HG03039 (cell line): ENCODE results near the gene SYCE1L.
A peak's percentile ranks its signal among the peaks of the same experiment; 100 is the strongest.
"Not testable (repeated sequence)": the region's sequence is repeated elsewhere in the genome, so short reads cannot be mapped to it uniquely, and the experiment has no call there.

Experiments used
- ATAC-seq: cut with Tn5 transposase; IDR thresholded peaks from one replicate; pipeline ENCODE4 v1.9.1; 2021; ENCODE audit warnings: mild to moderate bottlenecking, moderate library complexity; ENCODE audit not compliant: unreplicated experiment

SYCE1L gene

DNA sequence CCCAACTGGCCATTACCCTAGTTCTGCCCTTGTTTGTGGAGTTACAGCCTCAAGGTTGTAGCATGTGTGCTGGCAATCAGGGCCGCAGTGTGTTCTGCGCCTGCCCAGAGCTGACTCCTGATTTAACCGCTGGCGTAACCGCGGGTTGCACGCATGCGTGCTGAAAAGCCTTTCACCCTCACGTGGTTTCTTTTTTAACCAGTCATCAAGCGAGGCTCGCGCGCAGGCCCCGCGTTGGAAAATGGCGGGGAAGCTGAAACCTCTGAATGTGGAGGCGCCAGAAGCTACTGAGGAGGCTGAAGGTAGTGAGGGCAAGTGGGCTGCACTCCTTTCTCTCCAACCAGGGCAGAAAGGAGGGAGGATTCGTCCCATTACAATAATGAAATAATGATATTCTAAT lies at the start of gene SYCE1L:
Gene SYCE1L (plus strand): TSS at position 198 of the 400 bp plus-strand sequence. CDS start 44 bp downstream, at position 242.
- ATAC-seq: no peak

- ATAC-seq: no peak
Observed at GRCh38 chr16:77157346-77158058, 41.7 kb upstream of the SYCE1L start.

DNA sequence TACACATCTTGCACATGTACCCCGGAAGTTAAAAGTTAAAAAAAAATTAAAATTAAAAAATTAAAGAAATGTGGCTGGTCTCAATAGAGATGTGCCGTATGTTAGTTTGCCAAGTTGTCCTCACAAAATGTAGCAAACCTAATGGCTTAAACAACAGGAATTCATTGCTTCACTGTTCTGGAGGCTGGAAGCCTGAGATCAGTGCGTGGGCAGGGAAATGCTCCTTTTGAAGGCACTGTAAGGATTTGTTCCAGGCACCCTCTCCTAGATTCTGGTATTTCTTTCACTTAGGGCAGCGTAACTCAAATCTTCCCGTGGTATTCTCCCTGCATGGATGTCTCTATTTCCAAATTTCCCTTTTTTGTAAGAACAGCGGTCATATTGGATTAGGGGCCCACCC lies 40.9 kb upstream of the SYCE1L start:
- no peak for ATAC-seq

GRCh38 chr16:77165006-77165405 lies 34.2 kb upstream of the SYCE1L start:
- no peak for ATAC-seq

DNA sequence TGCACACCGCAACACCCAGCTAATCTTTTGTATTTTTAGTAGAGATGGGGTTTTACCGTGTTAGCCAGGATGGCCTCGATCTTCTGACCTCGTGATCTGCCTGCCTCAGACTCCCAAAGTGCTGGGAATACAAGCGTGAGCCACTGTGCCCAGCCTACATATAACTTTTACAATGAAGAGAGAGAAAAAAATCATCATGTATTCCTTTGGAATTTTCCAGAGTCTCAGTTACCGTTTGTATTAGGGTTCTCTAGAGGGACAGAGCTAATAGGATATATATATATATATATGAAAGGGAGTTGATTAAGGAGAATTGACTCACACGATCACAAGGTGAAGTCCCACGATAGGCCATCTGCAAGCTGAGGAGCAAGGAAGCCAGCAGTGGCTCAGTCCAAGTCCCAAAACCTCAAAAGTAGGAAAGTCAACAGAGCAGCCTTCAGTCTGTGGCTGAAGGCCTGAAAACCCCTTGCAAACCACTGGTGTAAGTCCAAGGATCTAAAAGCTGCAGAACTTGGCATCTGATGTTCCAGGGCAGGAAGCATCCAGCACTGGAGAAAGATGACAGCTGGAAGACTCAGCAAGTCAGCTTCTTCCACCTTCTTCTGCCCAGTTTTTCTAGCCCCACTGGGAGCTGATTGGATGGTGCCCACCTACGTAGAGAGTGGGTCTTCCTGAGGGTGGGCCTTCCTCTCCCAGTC lies 33.5 kb upstream of the SYCE1L start:
- not testable (repeated sequence) for ATAC-seq

DNA sequence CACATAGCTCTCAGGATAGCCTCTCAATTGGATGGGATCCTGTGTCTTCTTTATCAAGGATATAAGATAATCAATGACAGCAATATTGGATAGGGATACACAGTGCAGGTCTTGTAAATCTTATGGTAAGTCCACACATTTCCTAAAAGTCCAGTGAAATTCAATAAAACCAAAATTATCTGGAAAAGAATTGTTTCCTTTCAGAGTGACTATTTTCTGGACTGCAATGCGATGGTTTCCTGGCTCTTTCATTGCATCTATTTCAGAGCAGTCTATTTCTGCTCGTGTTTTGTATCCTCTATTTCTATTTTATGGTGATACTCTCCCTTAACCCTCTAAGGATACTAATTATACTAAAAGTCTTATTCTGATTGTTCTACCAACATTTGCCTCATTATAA lies 32.5 kb upstream of the SYCE1L start:
- no peak for ATAC-seq

DNA sequence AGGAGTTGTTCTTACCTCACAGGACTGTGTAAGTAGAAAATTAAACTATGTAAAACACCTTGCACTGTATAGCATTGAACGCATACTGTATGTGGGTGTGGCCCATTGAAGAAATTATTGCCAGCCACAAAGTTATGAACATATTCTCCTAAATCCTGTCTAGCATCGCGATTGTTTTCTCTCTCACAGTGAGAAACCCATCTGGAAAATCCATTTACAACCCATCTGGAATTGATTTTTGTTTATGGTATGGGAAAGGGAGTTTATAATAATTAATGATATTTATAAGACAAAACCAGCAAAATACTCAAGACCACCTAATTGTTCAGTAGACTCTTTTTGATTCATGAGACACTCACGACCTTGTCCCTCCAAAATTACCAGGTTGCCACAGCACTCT lies 30.3 kb upstream of the SYCE1L start:
- ATAC-seq: no peak

DNA sequence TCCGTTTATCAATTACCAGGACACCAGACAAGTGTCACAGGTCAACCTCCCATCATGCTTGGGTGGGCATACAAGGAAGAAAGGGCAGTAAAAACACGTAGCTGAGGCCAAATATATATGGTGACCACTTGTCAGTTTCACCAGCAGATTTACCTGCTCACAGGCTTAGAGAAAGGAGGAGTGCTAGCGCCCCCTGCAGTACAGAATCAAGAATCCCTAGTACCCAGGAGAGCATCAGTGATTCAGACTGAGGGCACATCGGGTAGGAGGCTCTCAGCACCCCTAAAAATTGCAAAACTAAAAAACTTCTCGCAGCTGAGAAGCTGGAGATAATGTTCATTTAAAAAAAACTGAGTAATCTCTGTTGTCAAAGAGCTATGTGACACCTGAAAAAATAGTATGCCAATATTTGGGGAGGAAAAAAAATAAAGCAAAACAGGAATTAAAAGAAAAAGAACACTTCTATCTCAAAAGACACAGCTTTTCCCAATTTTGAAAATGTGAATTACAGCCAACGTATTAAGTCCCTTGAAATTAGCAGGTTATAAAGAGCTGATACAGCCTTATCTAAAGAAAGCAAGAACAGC lies 29.5 kb upstream of the SYCE1L start:
- no peak for ATAC-seq

- no peak for ATAC-seq
Observed at GRCh38 chr16:77170805-77171204, 28.4 kb upstream of the SYCE1L start.

DNA sequence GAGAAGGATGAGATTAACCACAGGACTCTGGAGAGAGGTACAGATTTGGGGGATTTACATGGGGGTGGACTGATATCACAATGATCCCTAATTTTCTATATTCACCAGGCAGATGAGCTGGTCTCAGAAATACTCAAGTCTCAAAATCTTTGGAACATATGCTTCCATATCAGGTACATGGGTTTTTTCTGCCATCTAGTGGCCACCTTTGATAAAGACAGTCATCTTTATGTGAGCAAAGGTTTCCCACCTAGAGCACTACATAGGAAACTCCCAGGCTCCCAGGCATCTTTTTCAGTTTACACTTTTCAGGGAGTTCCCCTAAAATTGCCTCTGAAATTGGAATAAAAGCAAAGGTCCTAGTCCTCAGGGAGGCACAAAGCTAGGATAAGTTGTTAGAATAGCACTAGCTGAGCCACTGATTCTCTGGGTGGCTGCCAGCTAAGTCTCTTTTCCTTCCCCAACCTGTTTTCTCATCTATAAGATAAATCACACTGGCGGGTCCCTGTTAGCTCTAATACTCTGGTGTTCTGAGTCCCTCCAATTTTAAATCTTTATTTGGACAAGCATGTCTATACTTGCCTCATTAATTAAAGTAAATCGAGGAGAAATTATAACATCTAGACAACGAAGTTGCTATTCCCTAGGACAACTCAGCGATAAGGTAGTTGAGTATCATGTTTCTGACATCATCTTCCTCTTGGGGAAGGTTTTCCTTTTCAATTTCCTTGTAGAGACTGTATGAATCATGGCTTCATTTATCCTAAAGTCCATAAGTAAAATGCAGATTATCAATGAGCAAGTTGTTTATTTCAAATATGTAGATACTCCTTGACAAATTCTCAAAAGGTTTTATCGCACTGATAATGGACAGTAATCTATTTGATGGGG lies 27.2 kb upstream of the SYCE1L start:
- no peak for ATAC-seq

DNA sequence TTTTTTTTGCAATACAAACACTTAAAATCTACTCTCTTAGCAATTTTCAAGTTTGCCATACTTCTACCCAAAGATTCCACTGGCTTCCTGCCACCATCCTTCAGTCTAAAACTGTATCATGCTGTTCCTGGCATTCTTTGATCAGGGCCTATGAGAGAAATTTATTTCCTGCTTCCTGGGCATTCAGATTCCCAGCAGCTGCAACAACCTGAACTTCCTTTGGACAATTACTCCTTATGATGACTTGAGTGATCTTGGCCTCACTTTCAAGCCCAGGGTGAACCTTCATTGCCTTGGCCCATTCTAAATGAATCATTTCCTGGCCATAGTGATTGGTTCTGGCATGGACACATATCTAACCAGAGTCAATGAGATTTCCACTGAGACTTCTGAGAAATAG lies 26.3 kb upstream of the SYCE1L start:
- no peak for ATAC-seq

GRCh38 chr16:77183137-77183536 lies 16.1 kb upstream of the SYCE1L start:
- no peak for ATAC-seq

DNA sequence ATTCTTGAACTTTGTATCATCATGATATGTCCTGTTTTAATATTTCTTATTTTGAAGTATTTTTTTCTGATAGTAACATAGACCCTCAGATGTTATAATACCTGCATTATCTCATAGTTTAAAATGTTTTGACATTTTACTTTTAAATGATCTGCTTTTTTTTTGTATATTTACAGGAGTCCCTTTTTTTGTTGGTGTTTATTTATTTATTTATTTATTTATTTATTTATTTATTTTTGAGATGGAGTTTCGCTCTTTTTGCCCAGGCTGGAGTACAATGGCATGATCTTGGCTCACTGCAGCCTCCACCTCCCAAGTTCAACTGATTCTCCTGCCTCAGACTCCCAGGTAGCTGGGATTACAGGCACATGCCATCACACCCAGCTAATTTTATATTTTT lies 12.9 kb upstream of the SYCE1L start:
- ATAC-seq: not testable (repeated sequence)

DNA sequence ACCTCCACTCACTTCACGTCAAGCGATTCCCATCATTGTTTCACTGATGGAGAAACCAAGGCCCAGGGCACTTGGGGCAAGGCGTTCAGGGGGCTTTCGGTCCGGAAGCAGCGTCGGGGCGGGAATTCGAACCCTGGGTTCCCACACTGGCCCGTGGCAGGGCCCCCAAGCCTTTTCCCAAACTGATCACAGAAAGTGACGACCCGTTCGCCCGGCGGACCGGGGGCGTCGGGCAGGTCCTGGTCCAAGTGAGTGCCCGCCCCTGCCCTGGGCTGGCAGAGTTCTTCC lies 9.1 kb upstream of the SYCE1L start:
- ATAC-seq: no peak

GRCh38 chr16:77190478-77191258 lies 8.5 kb upstream of the SYCE1L start, which contains the start of gene MON1B:
Gene MON1B, plus strand, starts transcription at chr16:77191190. Its CDS starts 296 bp downstream, at chr16:77191486.
- ATAC-seq: peak; percentile 95

DNA sequence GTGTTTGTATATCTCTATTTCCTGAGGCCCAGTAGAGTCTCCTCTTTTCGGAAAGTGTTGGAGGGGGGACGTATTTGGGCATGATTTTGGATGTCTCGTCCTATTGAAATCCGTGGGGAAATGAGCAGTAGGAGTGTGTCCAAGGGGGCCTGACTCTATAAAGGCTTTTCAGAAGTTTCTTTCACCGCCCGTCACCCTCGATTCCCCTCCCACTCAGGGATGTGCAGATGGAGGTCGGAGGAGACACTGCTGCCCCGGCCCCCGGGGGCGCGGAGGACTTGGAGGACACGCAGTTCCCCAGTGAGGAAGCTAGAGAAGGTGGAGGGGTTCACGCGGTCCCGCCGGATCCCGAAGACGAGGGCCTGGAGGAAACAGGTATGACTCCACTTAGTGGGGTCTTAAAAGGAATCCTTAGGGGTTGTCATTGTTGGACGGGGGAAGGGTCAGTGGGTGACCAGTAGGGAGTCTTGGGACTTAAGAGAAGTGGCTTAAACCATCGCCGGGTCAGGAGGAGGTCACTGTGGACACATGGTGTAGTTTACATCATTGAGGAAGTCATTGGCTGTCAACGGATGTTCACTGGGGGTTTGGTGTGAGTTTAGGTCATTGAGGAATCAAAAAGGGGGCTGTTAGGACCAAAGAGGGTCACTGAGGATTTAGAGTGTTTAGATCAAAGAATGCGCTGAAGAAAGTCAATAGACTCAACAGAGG lies 7.8 kb upstream of the SYCE1L start:
- no peak for ATAC-seq

DNA sequence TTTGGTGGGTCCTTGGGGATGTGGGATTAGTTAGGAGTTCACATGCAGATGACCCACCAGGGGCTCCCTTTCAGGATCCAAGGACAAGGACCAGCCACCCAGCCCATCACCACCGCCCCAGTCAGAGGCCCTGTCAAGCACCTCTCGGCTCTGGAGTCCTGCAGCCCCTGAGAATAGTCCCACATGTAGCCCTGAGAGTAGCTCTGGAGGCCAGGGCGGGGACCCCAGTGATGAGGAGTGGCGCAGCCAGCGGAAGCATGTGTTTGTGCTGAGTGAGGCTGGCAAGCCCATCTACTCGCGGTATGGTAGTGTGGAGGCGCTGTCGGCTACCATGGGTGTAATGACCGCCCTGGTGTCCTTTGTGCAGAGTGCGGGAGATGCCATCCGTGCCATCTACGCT lies 5.8 kb upstream of the SYCE1L start:
- ATAC-seq: no peak

DNA sequence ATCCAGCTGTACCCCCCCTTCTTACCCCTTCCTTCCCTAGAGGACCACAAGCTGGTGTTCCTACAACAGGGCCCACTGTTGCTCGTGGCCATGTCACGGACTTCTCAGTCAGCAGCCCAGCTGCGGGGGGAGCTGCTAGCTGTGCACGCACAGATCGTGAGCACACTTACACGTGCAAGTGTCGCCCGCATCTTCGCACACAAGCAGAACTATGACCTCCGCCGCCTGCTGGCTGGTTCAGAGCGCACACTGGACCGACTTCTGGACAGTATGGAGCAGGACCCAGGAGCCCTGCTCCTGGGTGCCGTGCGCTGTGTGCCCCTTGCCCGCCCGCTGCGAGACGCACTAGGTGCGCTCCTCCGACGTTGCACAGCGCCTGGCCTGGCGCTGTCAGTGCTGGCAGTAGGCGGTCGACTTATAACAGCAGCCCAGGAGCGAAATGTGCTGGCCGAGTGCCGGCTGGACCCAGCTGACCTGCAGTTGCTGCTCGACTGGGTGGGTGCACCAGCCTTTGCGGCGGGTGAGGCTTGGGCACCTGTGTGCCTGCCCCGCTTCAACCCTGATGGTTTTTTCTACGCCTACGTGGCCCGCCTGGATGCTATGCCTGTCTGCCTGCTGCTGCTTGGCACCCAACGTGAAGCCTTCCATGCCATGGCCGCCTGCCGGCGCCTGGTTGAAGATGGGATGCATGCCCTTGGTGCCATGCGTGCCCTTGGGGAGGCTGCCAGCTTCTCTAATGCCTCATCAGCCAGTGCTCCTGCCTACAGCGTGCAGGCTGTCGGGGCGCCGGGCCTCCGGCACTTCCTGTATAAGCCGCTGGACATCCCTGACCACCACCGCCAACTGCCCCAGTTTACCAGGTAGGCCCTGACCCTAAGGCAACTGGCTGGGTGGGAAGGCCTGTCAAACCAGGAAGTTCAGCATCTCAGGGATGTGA lies 4.6 kb upstream of the SYCE1L start:
- no peak for ATAC-seq

DNA sequence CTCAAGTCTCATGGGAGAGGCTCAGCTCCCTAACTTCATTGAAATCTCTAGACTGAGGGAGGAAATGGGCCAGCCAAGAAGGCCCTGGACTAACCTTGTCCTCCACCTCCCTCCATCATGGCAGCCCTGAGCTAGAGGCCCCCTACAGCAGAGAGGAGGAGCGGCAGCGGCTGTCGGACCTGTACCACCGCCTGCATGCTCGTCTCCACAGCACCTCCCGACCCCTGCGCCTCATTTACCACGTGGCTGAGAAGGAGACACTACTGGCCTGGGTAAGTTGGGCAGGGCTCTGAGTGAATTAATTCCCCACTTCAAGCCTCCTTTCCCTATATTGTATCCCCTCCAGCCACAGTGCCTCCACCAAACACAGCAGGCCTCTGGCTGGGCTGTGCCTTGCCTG lies 3.8 kb upstream of the SYCE1L start:
- no peak for ATAC-seq
